ENCODE data around the gene HTR2C.
"Not testable (repeated sequence)": the region's sequence is repeated elsewhere in the genome, so short reads cannot be mapped to it uniquely, and the experiment has no call there.

The HTR2C gene

GRCh38 chrX:114889481-114889880 lies 305.6 kb downstream of the HTR2C start:
- no peaks in the 10 kb centered on the region for H3K36me3 ChIP-seq (ENCODE audit: control insufficient read depth in 1 of 2, insufficient read depth in 2 of 2, low read length in 2 of 2)
- H3K9me3 ChIP-seq (ENCODE audit: control insufficient read depth in 1 of 2, low read length in 2 of 2): no peaks in the 10 kb centered on the region
- H3K27me3 ChIP-seq (ENCODE audit: low read depth, low read length): no peaks in the 10 kb centered on the region
- H3K4me3 ChIP-seq (ENCODE audit: low read depth in 1 of 2, low read length in 2 of 2): no peak overlapping the region
- no peaks in the 10 kb centered on the region for H3K4me1 ChIP-seq (ENCODE audit: control insufficient read depth in 1 of 2, insufficient read depth in 2 of 2, low read length in 2 of 2)
- H3K27ac ChIP-seq (ENCODE audit: low read length): no peak overlapping the region

- Histone ChIP-seq H3K36me3 (ENCODE audit: control insufficient read depth in 1 of 2, insufficient read depth in 2 of 2, low read length in 2 of 2) (no peaks in the 10 kb centered on the region), H3K27me3 (ENCODE audit: low read depth, low read length) (no peaks in the 10 kb centered on the region), H3K27ac (ENCODE audit: low read length) (no peak overlapping the region)
These were observed 319.7 kb downstream of the HTR2C start for GRCh38 chrX:114903618-114904017.

GRCh38 chrX:114905251-114905650 lies 321.4 kb downstream of the HTR2C start:
- no peaks in the 10 kb centered on the region for H3K9me3 ChIP-seq (ENCODE audit: control insufficient read depth in 1 of 2, low read length in 2 of 2)
- H3K27me3 ChIP-seq (ENCODE audit: low read depth, low read length): no peaks in the 10 kb centered on the region
- H3K27ac ChIP-seq (ENCODE audit: low read length): no peak overlapping the region
- H3K36me3 ChIP-seq (ENCODE audit: control insufficient read depth in 1 of 2, insufficient read depth in 2 of 2, low read length in 2 of 2): no peaks in the 10 kb centered on the region
- H3K4me3 ChIP-seq (ENCODE audit: low read depth in 1 of 2, low read length in 2 of 2): no peak overlapping the region
- no peaks in the 10 kb centered on the region for H3K4me1 ChIP-seq (ENCODE audit: control insufficient read depth in 1 of 2, insufficient read depth in 2 of 2, low read length in 2 of 2)

More at GRCh38 chrX:114903618-114904017, 319.7 kb downstream of the HTR2C start:
- Histone ChIP-seq H3K9me3 (ENCODE audit: control insufficient read depth in 1 of 2, low read length in 2 of 2) (no peaks in the 10 kb centered on the region), H3K4me1 (ENCODE audit: control insufficient read depth in 1 of 2, insufficient read depth in 2 of 2, low read length in 2 of 2) (no peaks in the 10 kb centered on the region), H3K4me3 (ENCODE audit: low read depth in 1 of 2, low read length in 2 of 2) (no peak overlapping the region)

GRCh38 chrX:114906984-114907510 lies 323.2 kb downstream of the HTR2C start:
- Histone ChIP-seq H3K4me1 (ENCODE audit: control insufficient read depth in 1 of 2, insufficient read depth in 2 of 2, low read length in 2 of 2) (no peaks in the 10 kb centered on the region), H3K4me3 (ENCODE audit: low read depth in 1 of 2, low read length in 2 of 2) (no peak overlapping the region), H3K27ac (ENCODE audit: low read length) (no peak overlapping the region), H3K27me3 (ENCODE audit: low read depth, low read length) (no peaks in the 10 kb centered on the region), H3K9me3 (ENCODE audit: control insufficient read depth in 1 of 2, low read length in 2 of 2) (no peaks in the 10 kb centered on the region), H3K36me3 (ENCODE audit: control insufficient read depth in 1 of 2, insufficient read depth in 2 of 2, low read length in 2 of 2) (no peaks in the 10 kb centered on the region)

GRCh38 chrX:114924423-114924822 lies 340.5 kb downstream of the HTR2C start:
- H3K4me3 ChIP-seq (ENCODE audit: low read depth in 1 of 2, low read length in 2 of 2): no peak overlapping the region
- no peaks in the 10 kb centered on the region for H3K36me3 ChIP-seq (ENCODE audit: control insufficient read depth in 1 of 2, insufficient read depth in 2 of 2, low read length in 2 of 2)
- H3K27ac ChIP-seq (ENCODE audit: low read length): no peak overlapping the region
- H3K4me1 ChIP-seq (ENCODE audit: control insufficient read depth in 1 of 2, insufficient read depth in 2 of 2, low read length in 2 of 2): no peaks in the 10 kb centered on the region
- H3K27me3 ChIP-seq (ENCODE audit: low read depth, low read length): no peaks in the 10 kb centered on the region
- H3K9me3 ChIP-seq (ENCODE audit: control insufficient read depth in 1 of 2, low read length in 2 of 2): no peaks in the 10 kb centered on the region

- no peaks in the 10 kb centered on the region for H3K9me3 ChIP-seq (ENCODE audit: control insufficient read depth in 1 of 2, low read length in 2 of 2)
These were observed 341.0 kb downstream of the HTR2C start for GRCh38 chrX:114924856-114925255.

GRCh38 chrX:114930227-114930626 lies 346.3 kb downstream of the HTR2C start:
- Histone ChIP-seq H3K27ac (ENCODE audit: low read length) (no peak overlapping the region), H3K9me3 (ENCODE audit: control insufficient read depth in 1 of 2, low read length in 2 of 2) (peaks cover 0 to 4% of the 10 kb centered on the region in 2 donors), H3K27me3 (ENCODE audit: low read depth, low read length) (no peaks in the 10 kb centered on the region), H3K4me1 (ENCODE audit: control insufficient read depth in 1 of 2, insufficient read depth in 2 of 2, low read length in 2 of 2) (no peaks in the 10 kb centered on the region), H3K36me3 (ENCODE audit: control insufficient read depth in 1 of 2, insufficient read depth in 2 of 2, low read length in 2 of 2) (no peaks in the 10 kb centered on the region), H3K4me3 (ENCODE audit: low read depth in 1 of 2, low read length in 2 of 2) (no peak overlapping the region)

More at GRCh38 chrX:114924856-114925255, 341.0 kb downstream of the HTR2C start:
- Histone ChIP-seq H3K36me3 (ENCODE audit: control insufficient read depth in 1 of 2, insufficient read depth in 2 of 2, low read length in 2 of 2) (no peaks in the 10 kb centered on the region), H3K4me1 (ENCODE audit: control insufficient read depth in 1 of 2, insufficient read depth in 2 of 2, low read length in 2 of 2) (no peaks in the 10 kb centered on the region), H3K27ac (ENCODE audit: low read length) (no peak overlapping the region), H3K4me3 (ENCODE audit: low read depth in 1 of 2, low read length in 2 of 2) (no peak overlapping the region), H3K27me3 (ENCODE audit: low read depth, low read length) (no peaks in the 10 kb centered on the region)

GRCh38 chrX:114932550-114932949 lies 348.7 kb downstream of the HTR2C start:
- Histone ChIP-seq H3K4me3 (ENCODE audit: low read depth in 1 of 2, low read length in 2 of 2) (no peak overlapping the region), H3K27me3 (ENCODE audit: low read depth, low read length) (no peaks in the 10 kb centered on the region), H3K9me3 (ENCODE audit: control insufficient read depth in 1 of 2, low read length in 2 of 2) (peaks cover 0 to 4% of the 10 kb centered on the region in 2 donors), H3K4me1 (ENCODE audit: control insufficient read depth in 1 of 2, insufficient read depth in 2 of 2, low read length in 2 of 2) (no peaks in the 10 kb centered on the region), H3K27ac (ENCODE audit: low read length) (no peak overlapping the region), H3K36me3 (ENCODE audit: control insufficient read depth in 1 of 2, insufficient read depth in 2 of 2, low read length in 2 of 2) (no peaks in the 10 kb centered on the region)

GRCh38 chrX:114933291-114933690 lies 349.4 kb downstream of the HTR2C start:
- H3K4me3 ChIP-seq (ENCODE audit: low read depth in 1 of 2, low read length in 2 of 2); H3K4me1 ChIP-seq (ENCODE audit: control insufficient read depth in 1 of 2, insufficient read depth in 2 of 2, low read length in 2 of 2); H3K9me3 ChIP-seq (ENCODE audit: control insufficient read depth in 1 of 2, low read length in 2 of 2); H3K27me3 ChIP-seq (ENCODE audit: low read depth, low read length); H3K27ac ChIP-seq (ENCODE audit: low read length); H3K36me3 ChIP-seq (ENCODE audit: control insufficient read depth in 1 of 2, insufficient read depth in 2 of 2, low read length in 2 of 2): not testable (repeated sequence)

GRCh38 chrX:114937090-114937489 lies 353.2 kb downstream of the HTR2C start:
- H3K27ac ChIP-seq (ENCODE audit: low read length); H3K27me3 ChIP-seq (ENCODE audit: low read depth, low read length); H3K4me3 ChIP-seq (ENCODE audit: low read depth in 1 of 2, low read length in 2 of 2); H3K9me3 ChIP-seq (ENCODE audit: control insufficient read depth in 1 of 2, low read length in 2 of 2); H3K36me3 ChIP-seq (ENCODE audit: control insufficient read depth in 1 of 2, insufficient read depth in 2 of 2, low read length in 2 of 2); H3K4me1 ChIP-seq (ENCODE audit: control insufficient read depth in 1 of 2, insufficient read depth in 2 of 2, low read length in 2 of 2): not testable (repeated sequence)

GRCh38 chrX:114952696-114953095 lies 368.8 kb downstream of the HTR2C start:
- no peaks in the 10 kb centered on the region for H3K36me3 ChIP-seq (ENCODE audit: control insufficient read depth in 1 of 2, insufficient read depth in 2 of 2, low read length in 2 of 2)
- no peaks in the 10 kb centered on the region for H3K4me1 ChIP-seq (ENCODE audit: control insufficient read depth in 1 of 2, insufficient read depth in 2 of 2, low read length in 2 of 2)
- no peaks in the 10 kb centered on the region for H3K27me3 ChIP-seq (ENCODE audit: low read depth, low read length)
- H3K9me3 ChIP-seq (ENCODE audit: control insufficient read depth in 1 of 2, low read length in 2 of 2): no peaks in the 10 kb centered on the region
- no peak overlapping the region for H3K27ac ChIP-seq (ENCODE audit: low read length)
- no peak overlapping the region for H3K4me3 ChIP-seq (ENCODE audit: low read depth in 1 of 2, low read length in 2 of 2)
